ENCODE results near the gene PAK5. TPM values are rescaled to one million over a fixed set of nuclear protein-coding genes. Genes with fewer than 3 reads are reported as not detected.

PAK5 gene
- total RNA-seq, 1 experiment from 2014 or later: not detected

DNA sequence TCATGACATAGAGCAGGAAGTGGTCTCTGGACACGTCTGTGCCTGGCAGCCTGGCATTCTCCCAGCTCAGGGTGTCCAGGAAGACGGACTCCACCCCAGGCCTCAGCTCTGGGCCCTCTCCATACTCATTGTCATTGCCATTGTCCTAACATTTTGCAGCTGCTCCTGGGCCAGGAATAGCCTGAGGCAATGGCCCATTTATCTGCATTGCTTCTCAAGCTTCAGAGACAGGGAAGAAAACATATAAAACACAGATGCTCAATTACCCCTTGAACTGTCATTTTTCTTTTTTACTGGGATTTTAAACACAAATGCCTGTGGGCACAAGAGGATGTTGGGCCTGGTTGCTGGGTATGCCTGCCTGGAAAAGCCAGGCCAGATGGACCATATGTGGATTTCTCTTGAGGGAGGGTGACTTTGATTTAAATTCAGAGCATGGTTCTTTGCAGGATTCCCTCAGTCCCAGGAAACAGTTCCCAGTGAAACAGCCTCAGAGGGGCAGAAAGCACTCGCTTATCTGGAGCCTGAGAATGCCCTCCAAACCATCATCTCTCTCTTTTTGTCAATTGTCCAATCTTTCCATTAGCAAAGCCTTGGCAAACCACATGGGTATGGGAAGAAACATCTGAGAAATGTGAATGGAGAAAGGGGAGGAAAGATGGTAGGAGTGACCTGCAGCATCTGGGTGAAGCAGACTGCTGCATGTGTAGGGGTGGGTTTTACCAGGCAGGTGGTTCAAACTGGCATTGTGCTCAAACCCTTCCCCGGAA lies 306.6 kb downstream of the PAK5 start:
- no peaks in the 10 kb centered on the region for H4K20me1 ChIP-seq (ENCODE audit: insufficient read depth)
- intact Hi-C loops (cut with micrococcal nuclease; ENCODE audit: unreplicated experiment): no loop called here
- no peak overlapping the region for H3K27ac ChIP-seq
- H3K4me2 ChIP-seq: no peak overlapping the region
- TF ChIP-seq EZH2 (IDR thresholded peaks at IDR 0.05; ENCODE audit: low read depth): no peak
- TF ChIP-seq, protein P1, sequence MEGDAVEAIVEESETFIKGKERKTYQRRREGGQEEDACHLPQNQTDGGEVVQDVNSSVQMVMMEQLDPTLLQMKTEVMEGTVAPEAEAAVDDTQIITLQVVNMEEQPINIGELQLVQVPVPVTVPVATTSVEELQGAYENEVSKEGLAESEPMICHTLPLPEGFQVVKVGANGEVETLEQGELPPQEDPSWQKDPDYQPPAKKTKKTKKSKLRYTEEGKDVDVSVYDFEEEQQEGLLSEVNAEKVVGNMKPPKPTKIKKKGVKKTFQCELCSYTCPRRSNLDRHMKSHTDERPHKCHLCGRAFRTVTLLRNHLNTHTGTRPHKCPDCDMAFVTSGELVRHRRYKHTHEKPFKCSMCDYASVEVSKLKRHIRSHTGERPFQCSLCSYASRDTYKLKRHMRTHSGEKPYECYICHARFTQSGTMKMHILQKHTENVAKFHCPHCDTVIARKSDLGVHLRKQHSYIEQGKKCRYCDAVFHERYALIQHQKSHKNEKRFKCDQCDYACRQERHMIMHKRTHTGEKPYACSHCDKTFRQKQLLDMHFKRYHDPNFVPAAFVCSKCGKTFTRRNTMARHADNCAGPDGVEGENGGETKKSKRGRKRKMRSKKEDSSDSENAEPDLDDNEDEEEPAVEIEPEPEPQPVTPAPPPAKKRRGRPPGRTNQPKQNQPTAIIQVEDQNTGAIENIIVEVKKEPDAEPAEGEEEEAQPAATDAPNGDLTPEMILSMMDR (conservative IDR thresholded peaks at IDR 0.05): no peak
- no peaks in the 10 kb centered on the region for H3K4me1 ChIP-seq (replicated peaks; ENCODE audit: insufficient read depth)
- H3K79me2 ChIP-seq (ENCODE audit: low read depth): no peaks in the 10 kb centered on the region
- DNase-seq: no peak
- H3K4me3 ChIP-seq: no peak overlapping the region
- no TSS peak for BruUV-seq (replicated peaks)
- H3K27me3 ChIP-seq (ENCODE audit: insufficient read depth, low read depth): peaks cover 22% of the 10 kb centered on the region; the same call in 1 of the 2 replicates
- ChIA-PET POLR2A (ENCODE audit: unreplicated experiment) (no interaction called here), CTCF (no interaction called here)
- no peaks in the 10 kb centered on the region for H3K9me2 ChIP-seq (ENCODE audit: insufficient read depth)
- H3K9me3 ChIP-seq (ENCODE audit: insufficient read depth, low read depth): no peaks in the 10 kb centered on the region
- no peaks in the 10 kb centered on the region for H3K36me3 ChIP-seq (ENCODE audit: low read depth)
- no peak overlapping the region for H2AFZ ChIP-seq
- H3F3A ChIP-seq (ENCODE audit: insufficient read depth, low read depth): no peaks in the 10 kb centered on the region

DNA sequence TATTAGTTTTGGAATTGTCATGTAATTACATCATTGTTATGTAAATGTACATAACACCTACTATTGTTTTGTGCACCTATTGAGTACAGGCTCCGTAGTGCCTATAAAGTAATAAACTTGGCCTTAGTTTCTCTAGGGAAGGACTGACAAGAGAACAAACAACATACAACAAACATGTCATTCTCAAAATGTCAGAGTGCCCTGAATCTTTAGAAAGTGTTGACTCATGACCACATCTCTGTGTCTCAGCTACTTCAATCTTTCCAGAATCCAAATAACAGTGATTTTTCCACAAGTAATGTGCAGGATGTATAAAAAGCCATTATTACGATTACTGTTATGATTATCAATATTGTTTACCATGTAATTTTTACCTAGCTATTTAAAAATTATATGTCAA lies 307.3 kb downstream of the PAK5 start:
- H3K4me1 ChIP-seq (replicated peaks; ENCODE audit: insufficient read depth): no peaks in the 10 kb centered on the region
- no peak overlapping the region for H3K4me3 ChIP-seq
- ChIA-PET CTCF (no interaction called here), POLR2A (ENCODE audit: unreplicated experiment) (no interaction called here)
- H3K4me2 ChIP-seq: no peak overlapping the region
- intact Hi-C loops (cut with micrococcal nuclease; ENCODE audit: unreplicated experiment): no loop called here
- H3K36me3 ChIP-seq (ENCODE audit: low read depth): no peaks in the 10 kb centered on the region
- TF ChIP-seq EZH2 (IDR thresholded peaks at IDR 0.05; ENCODE audit: low read depth): no peak
- TF ChIP-seq, protein P1 (conservative IDR thresholded peaks at IDR 0.05): no peak
- H2AFZ ChIP-seq: no peak overlapping the region
- H3K27ac ChIP-seq: no peak overlapping the region
- no peaks in the 10 kb centered on the region for H4K20me1 ChIP-seq (ENCODE audit: insufficient read depth)
- H3K27me3 ChIP-seq (ENCODE audit: insufficient read depth, low read depth): peaks cover 20% of the 10 kb centered on the region; the same call in 1 of the 2 replicates
- H3K9me2 ChIP-seq (ENCODE audit: insufficient read depth): no peaks in the 10 kb centered on the region
- no peaks in the 10 kb centered on the region for H3K9me3 ChIP-seq (ENCODE audit: insufficient read depth, low read depth)
- H3K79me2 ChIP-seq (ENCODE audit: low read depth): no peaks in the 10 kb centered on the region
- no peak for DNase-seq
- no peaks in the 10 kb centered on the region for H3F3A ChIP-seq (ENCODE audit: insufficient read depth, low read depth)
- no TSS peak for BruUV-seq (replicated peaks)

DNA sequence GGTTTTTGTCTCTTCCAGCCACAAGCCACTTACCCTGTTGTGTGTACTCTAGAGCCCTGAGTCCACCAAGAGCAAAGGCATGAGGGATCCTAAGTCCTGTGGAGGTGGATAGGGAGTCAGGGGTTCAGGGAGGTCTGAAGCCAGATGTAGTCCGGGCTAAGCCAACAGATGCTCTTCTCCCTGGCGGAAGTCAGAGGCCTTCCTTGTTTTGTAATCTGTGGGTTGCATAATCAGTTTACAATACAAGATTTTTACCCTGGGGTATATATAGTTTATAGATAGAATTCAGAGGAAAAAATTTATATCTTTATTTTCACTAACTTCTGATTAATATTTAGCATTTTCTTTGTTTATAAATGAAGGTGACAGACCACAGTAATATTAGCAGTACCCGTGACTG lies 315.2 kb downstream of the PAK5 start:
- Histone ChIP-seq H3K36me3 (ENCODE audit: low read depth) (no peaks in the 10 kb centered on the region), H3K9me2 (ENCODE audit: insufficient read depth) (no peaks in the 10 kb centered on the region), H3K9me3 (ENCODE audit: insufficient read depth, low read depth) (no peaks in the 10 kb centered on the region), H3K27me3 (ENCODE audit: insufficient read depth, low read depth) (peaks cover 25% of the 10 kb centered on the region), H3K4me2 (no peak overlapping the region), H3K79me2 (ENCODE audit: low read depth) (no peaks in the 10 kb centered on the region), H3F3A (ENCODE audit: insufficient read depth, low read depth) (no peaks in the 10 kb centered on the region), H4K20me1 (ENCODE audit: insufficient read depth) (no peaks in the 10 kb centered on the region), H3K4me1 (replicated peaks; ENCODE audit: insufficient read depth) (no peaks in the 10 kb centered on the region), H3K27ac (no peak overlapping the region), H3K4me3 (no peak overlapping the region), H2AFZ (no peak overlapping the region)
- intact Hi-C loops (cut with micrococcal nuclease; ENCODE audit: unreplicated experiment): no loop called here
- TF ChIP-seq EZH2 (IDR thresholded peaks at IDR 0.05; ENCODE audit: low read depth): no peak
- TF ChIP-seq, protein P1 (conservative IDR thresholded peaks at IDR 0.05): no peak
- no peak for DNase-seq
- CTCF ChIA-PET: no interaction called here
- BruUV-seq (replicated peaks): no TSS peak
- POLR2A ChIA-PET (ENCODE audit: unreplicated experiment): no interaction called here

Measured in PC-9 (cell line).